Right renal pelvis (tissue), 4 donors: Measurements from ENCODE around the gene GIPC1. TPM values are rescaled to one million over a fixed set of nuclear protein-coding genes. Genes with fewer than 3 reads are reported as not detected.
A peak's percentile ranks its signal among the peaks of the same experiment; 100 is the strongest.
"Not testable (repeated sequence)": the region's sequence is repeated elsewhere in the genome, so short reads cannot be mapped to it uniquely, and the experiment has no call there.

Experiments used
- DNase-seq, 4 donors: peaks; one replicate each; pipeline ENCODE4 v3.0.0-alpha.2; 2013; ENCODE audit warnings: low read depth in 4 of 4, low spot score in 3 of 4, missing footprints in 1 of 4
- polyA plus RNA-seq, 4 donors: library from polyadenylated mRNA; unstranded; fragments of 120-200 nt; gene quantifications; one replicate each; pipeline ENCODE4 v1.2.1, GENCODE V29; 2013; ENCODE audit not compliant: insufficient read length in 4 of 4

The GIPC1 gene
- polyA plus RNA-seq: 10 to 100 TPM; 67.1 to 95.9 (median 70.2) TPM

GRCh38 chr19:14496029-14496833 is at the start of gene GIPC1:
GIPC1 (minus strand) TSS chr19:14496127; CDS start chr19:14482976, 13,151 bp downstream.
- DNase-seq: peak; percentile 95 to 98 (median 96)

GRCh38 chr19:14545716-14546082 is 49.8 kb upstream of the GIPC1 start:
- DNase-seq: no peak

- peak in 1 of 4 donors; percentile 35 for DNase-seq
These were observed 49.2 kb upstream of the GIPC1 start for GRCh38 chr19:14544977-14545715.

- DNase-seq: no peak
These were observed 48.1 kb upstream of the GIPC1 start for GRCh38 chr19:14544047-14544446.

GRCh38 chr19:14542711-14543328 is 46.9 kb upstream of the GIPC1 start:
- no peak for DNase-seq

- not testable (repeated sequence) for DNase-seq
These were observed 46.1 kb upstream of the GIPC1 start for GRCh38 chr19:14541979-14542378.

- DNase-seq: no peak
These were observed 45.0 kb upstream of the GIPC1 start for GRCh38 chr19:14540741-14541525.

GRCh38 chr19:14536926-14537692 is 41.2 kb upstream of the GIPC1 start:
- DNase-seq: peak in 2 of 4 donors; percentile 52 to 54

GRCh38 chr19:14533450-14533849 is 37.5 kb upstream of the GIPC1 start:
- DNase-seq: no peak

- DNase-seq: no peak
These were observed 34.6 kb upstream of the GIPC1 start for GRCh38 chr19:14530506-14530905.

GRCh38 chr19:14530005-14530348 is 34.0 kb upstream of the GIPC1 start:
- no peak for DNase-seq

- DNase-seq: peak; percentile 98 to 100 (median 100)
These were observed 33.5 kb upstream of the GIPC1 start, which contains the start of gene TECR for GRCh38 chr19:14529254-14530004. TECR (plus strand) TSS chr19:14529594; CDS start chr19:14529697, 103 bp downstream.

GRCh38 chr19:14528419-14529253 is 32.7 kb upstream of the GIPC1 start:
- no peak for DNase-seq

GRCh38 chr19:14526423-14526822 is 30.5 kb upstream of the GIPC1 start:
- DNase-seq: no peak

- DNase-seq: no peak
These were observed 29.8 kb upstream of the GIPC1 start for GRCh38 chr19:14525729-14526128.

GRCh38 chr19:14520543-14520942 is 24.6 kb upstream of the GIPC1 start:
- DNase-seq: no peak

GRCh38 chr19:14519860-14520407 is 24.0 kb upstream of the GIPC1 start:
- DNase-seq: no peak
